ENCODE results near the gene EFHD2.

DNA sequence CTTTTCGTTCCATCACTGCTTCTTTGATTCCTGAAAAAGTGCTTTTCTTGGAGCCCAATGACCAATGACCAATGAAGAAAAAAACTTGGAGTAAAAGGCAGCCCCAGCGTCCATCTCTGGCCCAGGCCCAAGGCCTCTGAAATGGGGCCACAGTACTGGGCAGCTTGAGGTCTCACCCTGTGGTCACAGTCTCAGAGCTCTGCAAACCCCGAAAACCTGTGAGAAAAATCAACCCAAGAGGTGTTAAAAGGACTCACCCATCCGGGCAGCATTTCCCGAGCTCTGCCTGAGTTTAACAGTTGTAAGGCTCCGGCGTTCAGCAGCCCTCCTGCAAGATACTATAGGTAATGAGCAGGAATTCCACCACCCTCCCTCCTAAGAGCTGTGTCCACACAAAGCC is 2.1 kb upstream of the EFHD2 start:
- TF ChIP-seq, protein P1, sequence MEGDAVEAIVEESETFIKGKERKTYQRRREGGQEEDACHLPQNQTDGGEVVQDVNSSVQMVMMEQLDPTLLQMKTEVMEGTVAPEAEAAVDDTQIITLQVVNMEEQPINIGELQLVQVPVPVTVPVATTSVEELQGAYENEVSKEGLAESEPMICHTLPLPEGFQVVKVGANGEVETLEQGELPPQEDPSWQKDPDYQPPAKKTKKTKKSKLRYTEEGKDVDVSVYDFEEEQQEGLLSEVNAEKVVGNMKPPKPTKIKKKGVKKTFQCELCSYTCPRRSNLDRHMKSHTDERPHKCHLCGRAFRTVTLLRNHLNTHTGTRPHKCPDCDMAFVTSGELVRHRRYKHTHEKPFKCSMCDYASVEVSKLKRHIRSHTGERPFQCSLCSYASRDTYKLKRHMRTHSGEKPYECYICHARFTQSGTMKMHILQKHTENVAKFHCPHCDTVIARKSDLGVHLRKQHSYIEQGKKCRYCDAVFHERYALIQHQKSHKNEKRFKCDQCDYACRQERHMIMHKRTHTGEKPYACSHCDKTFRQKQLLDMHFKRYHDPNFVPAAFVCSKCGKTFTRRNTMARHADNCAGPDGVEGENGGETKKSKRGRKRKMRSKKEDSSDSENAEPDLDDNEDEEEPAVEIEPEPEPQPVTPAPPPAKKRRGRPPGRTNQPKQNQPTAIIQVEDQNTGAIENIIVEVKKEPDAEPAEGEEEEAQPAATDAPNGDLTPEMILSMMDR (IDR thresholded peaks at IDR 0.05), result no peak
- no peak for TF ChIP-seq POLR2AphosphoS5 (IDR thresholded peaks at IDR 0.05; ENCODE audit: insufficient read depth in 1 of 2, low read depth in 1 of 2)

Data from vagina (tissue), 2 donors.